IMR-90 (cell line): ENCODE results near the gene ZBTB26. TPM values are rescaled to one million over a fixed set of nuclear protein-coding genes. Genes with fewer than 3 reads are reported as not detected.

ENCODE experiments used
- ATAC-seq: fragments of 200-7000 bp; cut with Tn5 transposase; 2 replicates; pipeline ENCODE4 v1.9.1; 2020; ENCODE audit warnings: low read depth, mild to moderate bottlenecking, moderate library complexity
- BruUV-seq: library from RNA; stranded (reverse); fragments of 400-500 nt; replicated peaks from 2 replicates; lab custom pipeline; 2021; lab: Mats Ljungman, UMichigan
- CTCF ChIA-PET: fragments of 300-600 bp; formaldehyde crosslinking; extraction: SDS; loops from one replicate; lab custom pipeline; 2021; ENCODE audit warnings: antibody characterized with exemption; lab: Yijun Ruan, JAX
- POLR2A ChIA-PET: fragments of 300-600 bp; sonication (Branson Sonifier 250); formaldehyde crosslinking; loops from one replicate; lab custom pipeline; 2022; ENCODE audit warnings: antibody characterized with exemption; ENCODE audit not compliant: unreplicated experiment; lab: Charles Lee
- DNase-seq: peaks from one replicate; pipeline ENCODE4 v3.0.0; 2013
- H2AFZ ChIP-seq: replicated peaks from 2 replicates; pipeline ENCODE3; 2013; ENCODE audit warnings: low read length, mild to moderate bottlenecking; ENCODE audit not compliant: poor library complexity
- H2AK5ac ChIP-seq: 2 replicates; pipeline ENCODE4 v1.6.1; 2013; ENCODE audit warnings: low read depth, low read length, inconsistent platforms
- H2AK9ac ChIP-seq: replicated peaks from 2 replicates; pipeline ENCODE3; 2013; ENCODE audit warnings: mild to moderate bottlenecking, low read depth, low read length, moderate library complexity; ENCODE audit not compliant: poor library complexity
- H2BK120ac ChIP-seq: 2 replicates; pipeline ENCODE4 v1.6.1; 2013; ENCODE audit warnings: low read depth, low read length, inconsistent platforms
- H2BK15ac ChIP-seq: 3 replicates; pipeline ENCODE4 v1.6.1; 2013; ENCODE audit warnings: low read depth, low read length, inconsistent platforms
- H2BK20ac ChIP-seq: 2 replicates; pipeline ENCODE4 v1.6.1; 2013; ENCODE audit warnings: low read depth, mild to moderate bottlenecking, inconsistent platforms, low read length, moderate library complexity
- H2BK5ac ChIP-seq: 2 replicates; pipeline ENCODE4 v1.6.1; 2013; ENCODE audit warnings: mild to moderate bottlenecking, low read depth, low read length, inconsistent platforms; ENCODE audit not compliant: poor library complexity, severe bottlenecking
- H3K14ac ChIP-seq: replicated peaks from 2 replicates; pipeline ENCODE4 v1.6.1; 2013; ENCODE audit warnings: low read depth, low read length, inconsistent platforms
- H3K18ac ChIP-seq: 2 replicates; pipeline ENCODE4 v1.6.1; 2013; ENCODE audit warnings: low read depth, low read length, control low read depth
- H3K23ac ChIP-seq: 2 replicates; pipeline ENCODE4 v1.6.1; 2013; ENCODE audit warnings: low read depth, low read length, inconsistent platforms
- H3K27ac ChIP-seq: 2 replicates; pipeline ENCODE4 v1.5.1; 2013; ENCODE audit warnings: mild to moderate bottlenecking, control low read depth, low read length; ENCODE audit not compliant: insufficient read depth
- H3K27me3 ChIP-seq: 2 replicates; pipeline ENCODE4 v1.6.1; 2013; ENCODE audit warnings: low read length; ENCODE audit not compliant: control insufficient read depth, insufficient read depth
- H3K36me3 ChIP-seq: 2 replicates; pipeline ENCODE4 v1.6.1; 2013; ENCODE audit warnings: low read length, mixed read lengths; ENCODE audit not compliant: control insufficient read depth, insufficient read depth
- H3K4ac ChIP-seq: 2 replicates; pipeline ENCODE4 v1.6.1; 2013; ENCODE audit warnings: low read depth, low read length, inconsistent platforms
- H3K4me1 ChIP-seq: 2 replicates; pipeline ENCODE4 v1.6.1; 2013; ENCODE audit warnings: low read length, mixed read lengths; ENCODE audit not compliant: control insufficient read depth, insufficient read depth
- H3K4me2 ChIP-seq: 2 replicates; pipeline ENCODE4 v1.6.1; 2013; ENCODE audit warnings: low read depth, mild to moderate bottlenecking, control low read depth, low read length, moderate library complexity
- H3K4me3 ChIP-seq: 2 replicates; pipeline ENCODE4 v1.5.1; 2013; ENCODE audit warnings: low read depth, mild to moderate bottlenecking, control low read depth, low read length, moderate library complexity; ENCODE audit not compliant: insufficient read depth
- H3K56ac ChIP-seq: 2 replicates; pipeline ENCODE4 v1.6.1; 2013; ENCODE audit warnings: low read length, inconsistent platforms; ENCODE audit not compliant: insufficient read depth; ENCODE audit errors: extremely low read depth
- H3K79me1 ChIP-seq, 2 experiments: 2 replicates each; pipeline ENCODE4 v1.6.1; 2013; ENCODE audit warnings: low read length in 2 of 2, inconsistent platforms in 1 of 2, low read depth in 1 of 2
- H3K9ac ChIP-seq: 2 replicates; pipeline ENCODE4 v1.6.1; 2013; ENCODE audit warnings: low read depth, low read length, control low read depth
- H3K9me1 ChIP-seq: 2 replicates; pipeline ENCODE4 v1.6.1; 2013; ENCODE audit warnings: low read length, inconsistent platforms; ENCODE audit not compliant: insufficient read depth
- H3K9me3 ChIP-seq: 2 replicates; pipeline ENCODE4 v1.6.1; 2013; ENCODE audit warnings: low read length; ENCODE audit not compliant: control insufficient read depth, insufficient read depth
- H4K20me1 ChIP-seq: 2 replicates; pipeline ENCODE4 v1.6.1; 2013; ENCODE audit warnings: low read length, inconsistent platforms; ENCODE audit not compliant: insufficient read depth
- H4K5ac ChIP-seq: 2 replicates; pipeline ENCODE4 v1.6.1; 2013; ENCODE audit warnings: mild to moderate bottlenecking, low read depth, low read length, control low read depth
- H4K8ac ChIP-seq, 2 experiments: 2 replicates each; pipeline ENCODE4 v1.6.1; 2013; ENCODE audit warnings: low read depth in 2 of 2, low read length in 2 of 2, control low read depth in 1 of 2, inconsistent platforms in 1 of 2
- H4K91ac ChIP-seq: 2 replicates; pipeline ENCODE4 v1.6.1; 2013; ENCODE audit warnings: low read depth, low read length, inconsistent platforms; ENCODE audit not compliant: insufficient read depth
- BHLHE40 ChIP-seq: fragments of 150-350 bp; IDR thresholded peaks from 2 replicates; pipeline ENCODE4 v1.6.1; 2016; ENCODE audit warnings: mild to moderate bottlenecking, low read depth, low read length
- CHD1 ChIP-seq: IDR thresholded peaks from 2 replicates; pipeline ENCODE4 v1.6.1; 2012; ENCODE audit warnings: low read depth, low read length, improper control_type of control experiment
- FOS ChIP-seq: fragments of 150-350 bp; IDR thresholded peaks from 2 replicates; pipeline ENCODE4 v1.6.1; 2016; ENCODE audit warnings: low read depth, low read length
- MAFK ChIP-seq: IDR thresholded peaks from 2 replicates; pipeline ENCODE4 v1.6.1; 2012; ENCODE audit warnings: low read depth, low read length, improper control_type of control experiment
- MXI1 ChIP-seq: IDR thresholded peaks from 2 replicates; pipeline ENCODE4 v1.6.1; 2012; ENCODE audit warnings: low read depth, mild to moderate bottlenecking, low read length, moderate library complexity, borderline replicate concordance
- NFE2L2 ChIP-seq: fragments of 150-350 bp; IDR thresholded peaks from 2 replicates; pipeline ENCODE4 v1.6.1; 2016; ENCODE audit warnings: low read depth, mild to moderate bottlenecking, low read length
- POLR2A ChIP-seq: IDR thresholded peaks from 2 replicates; pipeline ENCODE4 v1.6.1; 2012; ENCODE audit warnings: mild to moderate bottlenecking, low read depth, low read length
- RAD21 ChIP-seq: IDR thresholded peaks from 2 replicates; pipeline ENCODE4 v1.6.1; 2012; ENCODE audit warnings: low read length, improper control_type of control experiment
- RCOR1 ChIP-seq: IDR thresholded peaks from 2 replicates; pipeline ENCODE4 v1.6.1; 2012; ENCODE audit warnings: mild to moderate bottlenecking, low read length, improper control_type of control experiment; ENCODE audit not compliant: insufficient replicate concordance
- RFX5 ChIP-seq: IDR thresholded peaks from 2 replicates; pipeline ENCODE4 v1.8.0; 2012; ENCODE audit warnings: low read depth, mild to moderate bottlenecking, low read length, moderate library complexity
- SMC3 ChIP-seq: fragments of 150-350 bp; IDR thresholded peaks from 2 replicates; pipeline ENCODE4 v1.6.1; 2016; ENCODE audit warnings: low read depth, mild to moderate bottlenecking, antibody characterized with exemption, low read length, moderate library complexity
- WGBS, 2 experiments: methylation state at CpG; one replicate each; pipeline versions ENCODE4 v1.1.5 to v1.1.7; 2013; ENCODE audit warnings: missing lambda C conversion rate in 2 of 2; ENCODE audit not compliant: insufficient read length in 1 of 2; ENCODE audit errors: extremely low coverage in 2 of 2; 5-methylcytosine and 5-hydroxymethylcytosine counted together
- dilution Hi-C: fragments of 300-500 bp; cut with HindIII; formaldehyde crosslinking; loops from one replicate; pipeline ENCODE4 v1.14.3; 2018; ENCODE audit warnings: low sequenced_read_pairs; ENCODE audit not compliant: unreplicated experiment
- in situ Hi-C: fragments of 300-500 bp; cut with MboI; formaldehyde crosslinking; loops from 3 replicates; pipeline ENCODE4 v1.14.3; 2019; ENCODE audit warnings: low sequenced_read_pairs, inconsistent platforms, mixed read lengths
- intact Hi-C: fragments of 100-400 bp; cut with micrococcal nuclease; formaldehyde crosslinking; loops from 2 replicates; pipeline ENCODE4 v1.10.0; 2022
- polyA plus RNA-seq, 3 experiments: library from polyadenylated mRNA; depleted of rRNA; stranded (reverse); fragments of >200 nt; gene quantifications; 2 replicates each; pipeline ENCODE4 v1.2.3, GENCODE V29; 2012; ENCODE audit warnings: low replicate concordance in 1 of 3
- total RNA-seq: library from RNA; depleted of rRNA; stranded (reverse); fragments of >200 nt; gene quantifications from 2 replicates; pipeline ENCODE4 v1.2.3, GENCODE V29; 2012
- TF ChIP-seq, protein P1 (sequence below): fragments of 150-350 bp; IDR thresholded peaks from 2 replicates; pipeline ENCODE4 v1.6.1; 2016; ENCODE audit warnings: low read depth, mild to moderate bottlenecking, low read length, moderate library complexity, borderline replicate concordance
- TF ChIP-seq, protein P2 (sequence below): fragments of 150-350 bp; IDR thresholded peaks from 2 replicates; pipeline ENCODE4 v1.6.1; 2017; ENCODE audit warnings: mild to moderate bottlenecking, antibody characterized with exemption, low read length, low read depth

Gene ZBTB26
- total and polyA plus RNA-seq, 2 of the 4 experiments (the other 2 are of a cell fraction), result 3.1 to 6.1 TPM

DNA sequence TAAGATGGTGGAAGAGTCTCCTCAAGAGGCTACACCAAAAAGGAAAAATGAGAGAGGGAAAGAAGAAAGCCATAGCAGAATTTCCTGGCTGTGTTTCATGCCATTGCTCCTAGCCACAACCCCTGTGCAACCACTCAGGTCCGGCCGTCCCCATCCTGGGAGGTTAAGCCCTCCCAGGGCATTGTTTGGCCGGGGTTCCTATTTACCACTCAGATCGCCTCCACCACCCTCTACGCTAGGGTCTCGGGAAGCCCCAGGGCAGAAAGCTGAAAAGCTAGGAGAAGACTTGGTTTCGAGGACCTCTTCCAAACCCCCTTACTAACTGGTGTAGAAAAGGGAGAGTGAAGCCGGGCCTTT is 26.9 kb downstream of the ZBTB26 start (continued):
- TF ChIP-seq, protein P1, sequence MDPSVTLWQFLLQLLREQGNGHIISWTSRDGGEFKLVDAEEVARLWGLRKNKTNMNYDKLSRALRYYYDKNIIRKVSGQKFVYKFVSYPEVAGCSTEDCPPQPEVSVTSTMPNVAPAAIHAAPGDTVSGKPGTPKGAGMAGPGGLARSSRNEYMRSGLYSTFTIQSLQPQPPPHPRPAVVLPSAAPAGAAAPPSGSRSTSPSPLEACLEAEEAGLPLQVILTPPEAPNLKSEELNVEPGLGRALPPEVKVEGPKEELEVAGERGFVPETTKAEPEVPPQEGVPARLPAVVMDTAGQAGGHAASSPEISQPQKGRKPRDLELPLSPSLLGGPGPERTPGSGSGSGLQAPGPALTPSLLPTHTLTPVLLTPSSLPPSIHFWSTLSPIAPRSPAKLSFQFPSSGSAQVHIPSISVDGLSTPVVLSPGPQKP, result no peak
- no peak for TF ChIP-seq FOS
- no peak for TF ChIP-seq BHLHE40

DNA sequence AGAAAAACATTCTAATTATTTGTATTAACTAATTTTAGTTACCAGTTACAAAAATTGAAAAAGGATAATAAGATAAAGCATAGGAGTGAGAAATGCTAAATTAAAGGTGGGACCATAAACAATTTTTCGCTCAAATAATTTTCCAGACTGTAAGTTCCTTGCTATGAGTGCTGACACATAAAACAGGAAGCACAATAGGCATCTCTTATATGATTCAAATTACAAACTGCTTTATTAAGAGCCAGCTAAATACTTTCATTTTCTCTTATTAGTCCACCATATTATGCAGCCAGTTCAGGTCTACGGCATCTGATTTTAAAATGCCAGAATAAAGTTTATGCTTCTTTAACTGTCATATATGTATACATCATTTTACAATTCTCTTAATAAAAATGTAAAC is 30.5 kb downstream of the ZBTB26 start:
- DNase-seq (peak; percentile 43), ATAC-seq (no peak)
- POLR2A ChIA-PET, result no interaction called here
- WGBS, 2 experiments, result no CpG with 5 or more reads among the region's 2 CpGs
- Histone ChIP-seq H3K4me1 (peaks cover 5% of the 10 kb centered on the region), H3K9me1 (no peaks in the 10 kb centered on the region), H2AFZ (no peak overlapping the region), H3K56ac (no peak overlapping the region), H2AK9ac (no peak overlapping the region), H4K5ac (no peak overlapping the region), H3K4me2 (peak overlapping the region; percentile 66), H3K79me1 (peaks cover 13 to 16% of the 10 kb centered on the region in 2 experiments; a peak in 3 of 4 replicates), H2BK20ac (no peak overlapping the region), H2AK5ac (no peak overlapping the region), H3K23ac (no peak overlapping the region), H4K20me1 (peaks cover 30% of the 10 kb centered on the region), H3K27me3 (no peaks in the 10 kb centered on the region), H3K36me3 (peaks cover 11% of the 10 kb centered on the region), H3K14ac (no peak overlapping the region), H3K4me3 (no peak overlapping the region), H3K18ac (no peak overlapping the region), H3K4ac (no peak overlapping the region), H4K8ac (no peak overlapping the region), H3K27ac (no peak overlapping the region), H2BK5ac (no peak overlapping the region), H4K91ac (no peak overlapping the region), H2BK120ac (no peak overlapping the region), H2BK15ac (no peak overlapping the region), H3K9ac (no peak overlapping the region), H3K9me3 (no peaks in the 10 kb centered on the region)
- intact Hi-C loops, result no loop called here
- no TSS peak for BruUV-seq
- dilution Hi-C loops, result no loop called here
- CTCF ChIA-PET, result no interaction called here
- in situ Hi-C loops, result no loop called here
- TF ChIP-seq MAFK, result no peak
- no peak for TF ChIP-seq RAD21
- no peak for TF ChIP-seq RFX5
- no peak for TF ChIP-seq CHD1
- TF ChIP-seq BHLHE40, result no peak
- TF ChIP-seq FOS, result no peak
- TF ChIP-seq, protein P1, result no peak
- TF ChIP-seq POLR2A, result no peak
- TF ChIP-seq SMC3, result no peak
- TF ChIP-seq NFE2L2, result no peak
- no peak for TF ChIP-seq MXI1
- no peak for TF ChIP-seq RCOR1
- TF ChIP-seq, protein P2, sequence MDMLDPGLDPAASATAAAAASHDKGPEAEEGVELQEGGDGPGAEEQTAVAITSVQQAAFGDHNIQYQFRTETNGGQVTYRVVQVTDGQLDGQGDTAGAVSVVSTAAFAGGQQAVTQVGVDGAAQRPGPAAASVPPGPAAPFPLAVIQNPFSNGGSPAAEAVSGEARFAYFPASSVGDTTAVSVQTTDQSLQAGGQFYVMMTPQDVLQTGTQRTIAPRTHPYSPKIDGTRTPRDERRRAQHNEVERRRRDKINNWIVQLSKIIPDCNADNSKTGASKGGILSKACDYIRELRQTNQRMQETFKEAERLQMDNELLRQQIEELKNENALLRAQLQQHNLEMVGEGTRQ, result no peak
